Esophagus (tissue), 2 donors: Measurements from ENCODE around the gene GPM6B. TPM values are rescaled to one million over a fixed set of nuclear protein-coding genes. Genes with fewer than 3 reads are reported as not detected.
"Not testable (repeated sequence)": the region's sequence is repeated elsewhere in the genome, so short reads cannot be mapped to it uniquely, and the experiment has no call there.

Experiments
- H3K27ac ChIP-seq, 2 donors: one replicate each; pipeline ENCODE4 v1.5.1; 2013; ENCODE audit warnings: low read depth in 2 of 2, mild to moderate bottlenecking in 2 of 2, inconsistent platforms in 1 of 2, low read length in 1 of 2, moderate library complexity in 1 of 2
- H3K27me3 ChIP-seq, 2 donors: one replicate each; pipeline ENCODE4 v1.6.1; 2013; ENCODE audit warnings: low read length in 2 of 2, control low read depth in 1 of 2, mild to moderate bottlenecking in 1 of 2; ENCODE audit not compliant: insufficient read depth in 2 of 2, control insufficient read depth in 1 of 2
- H3K36me3 ChIP-seq, 2 donors: one replicate each; pipeline ENCODE4 v1.6.1; 2013; ENCODE audit warnings: low read length in 1 of 2; ENCODE audit not compliant: control insufficient read depth in 2 of 2, insufficient read depth in 2 of 2
- H3K4me1 ChIP-seq, 2 donors: one replicate each; pipeline ENCODE4 v1.6.1; 2013; ENCODE audit warnings: low read length in 1 of 2; ENCODE audit not compliant: control insufficient read depth in 2 of 2, insufficient read depth in 2 of 2
- H3K4me3 ChIP-seq, 2 donors: one replicate each; pipeline ENCODE4 v1.5.1; 2013; ENCODE audit warnings: low read length in 2 of 2, mild to moderate bottlenecking in 2 of 2, low read depth in 1 of 2, moderate library complexity in 1 of 2
- H3K9me3 ChIP-seq, 2 donors: one replicate each; pipeline ENCODE4 v1.6.1; 2013; ENCODE audit warnings: mild to moderate bottlenecking in 2 of 2, low read depth in 1 of 2, low read length in 1 of 2, moderate library complexity in 1 of 2; ENCODE audit not compliant: control insufficient read depth in 2 of 2, insufficient read depth in 1 of 2
- WGBS, 2 donors: extraction: QIAGEN DNeasy Blood & Tissue Kit; methylation state at CpG; one replicate each; pipeline ENCODE4 v1.1.7; 2013; 5-methylcytosine and 5-hydroxymethylcytosine counted together
- polyA plus RNA-seq, 2 donors: library from polyadenylated mRNA; stranded (reverse); fragments of 200-250 nt; gene quantifications; one replicate each; pipeline ENCODE4 v1.2.3, GENCODE V29; 2013
- donor health status: healthy with polysubstance abuse.
- donor health status: Bipolar disorder and iron deficiency.

Gene GPM6B
- polyA plus RNA-seq, 2 donors: 1.1 to 3.1 TPM

GRCh38 chrX:13724878-13725277 lies 92.0 kb downstream of the GPM6B start:
- not testable (repeated sequence) for H3K4me1 ChIP-seq, H3K36me3 ChIP-seq, H3K27ac ChIP-seq, H3K9me3 ChIP-seq, H3K27me3 ChIP-seq, H3K4me3 ChIP-seq
- WGBS, 2 donors: 74 to 83% methylated on average over 9 of the region's 9 CpGs

- peak overlapping the region in 1 of 2 donors; percentile 67 for H3K27ac ChIP-seq
- H3K27me3 ChIP-seq: no peaks in the 10 kb centered on the region
- WGBS, 2 donors: 27 to 55% methylated on average over 7 of the region's 7 CpGs
- no peaks in the 10 kb centered on the region for H3K4me1 ChIP-seq
- H3K9me3 ChIP-seq: no peaks in the 10 kb centered on the region
- no peak overlapping the region for H3K4me3 ChIP-seq
- no peaks in the 10 kb centered on the region for H3K36me3 ChIP-seq
Measured at GRCh38 chrX:13721819-13722519, 94.9 kb downstream of the GPM6B start.

- Histone ChIP-seq H3K36me3 (no peaks in the 10 kb centered on the region), H3K27me3 (no peaks in the 10 kb centered on the region), H3K4me1 (no peaks in the 10 kb centered on the region), H3K9me3 (no peaks in the 10 kb centered on the region), H3K4me3 (no peak overlapping the region), H3K27ac (peak overlapping the region in 1 of 2 donors; percentile 67)
- 79 to 84% methylated on average over 4 of the region's 4 CpGs for WGBS, 2 donors
Measured at GRCh38 chrX:13721371-13721770, 95.5 kb downstream of the GPM6B start.

Other genes starting within 250 kb of the GPM6B start
- 1 to 10 TPM; 3.0 to 3.1 TPM for gene EGFL6, start 247.5 kb downstream of the GPM6B start, polyA plus RNA-seq
- gene TCEANC, start 164.0 kb downstream of the GPM6B start, polyA plus RNA-seq: 1 to 10 TPM in 1 of 2 donors, under 1 TPM in 1; 0.85 to 1.2 TPM
- 10 to 100 TPM; 23.8 to 24.7 TPM for gene RAB9A, start 128.0 kb downstream of the GPM6B start, polyA plus RNA-seq
- gene TRAPPC2, start 82.5 kb downstream of the GPM6B start, polyA plus RNA-seq: 1 to 10 TPM; 6.1 to 6.6 TPM
- 10 to 100 TPM; 19.5 to 47.6 TPM for gene OFD1, start 82.3 kb downstream of the GPM6B start, polyA plus RNA-seq
- 10 to 100 TPM; 14.4 to 15.0 TPM for gene GEMIN8, start 212.8 kb upstream of the GPM6B start, polyA plus RNA-seq